Suprapubic skin (tissue), 3 donors: ENCODE measurements around the gene VPS41.

Experiments
- CTCF ChIP-seq, 2 donors: fragments of 200-600 bp in 1 of 2; fragments of 450-650 bp in 1 of 2; sonication (generic) in 1 of 2; IDR thresholded peaks; one replicate each; pipeline ENCODE4 v1.5.1; 2016 to 2019; ENCODE audit warnings: antibody characterized with exemption in 2 of 2, mild to moderate bottlenecking in 1 of 2, moderate library complexity in 1 of 2
- POLR2A ChIP-seq, 2 donors: fragments of 450-650 bp; IDR thresholded peaks; one replicate each; pipeline ENCODE4 v1.6.1; 2017; ENCODE audit warnings: antibody characterized with exemption in 2 of 2, mild to moderate bottlenecking in 2 of 2, moderate library complexity in 2 of 2

DNA sequence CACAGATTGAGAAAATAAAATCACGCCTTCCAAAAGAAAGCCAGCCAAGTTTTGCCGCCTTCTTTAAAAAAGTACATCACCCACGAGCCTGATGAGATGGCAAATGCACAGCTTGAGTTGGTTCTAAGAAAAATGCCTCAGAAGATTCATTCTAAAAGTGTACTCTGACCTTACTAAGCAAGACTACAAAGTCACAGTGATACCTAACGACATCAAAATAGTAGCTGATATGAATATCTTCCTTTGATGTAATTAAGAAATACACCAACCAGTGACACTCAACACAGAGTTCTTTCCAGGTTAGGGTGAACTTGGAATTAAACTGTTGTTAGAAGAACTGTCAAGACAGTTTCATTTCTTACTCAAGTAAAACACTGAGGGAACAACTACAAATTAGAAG is 199.9 kb downstream of the VPS41 start:
- TF ChIP-seq POLR2A (IDR thresholded peaks at IDR 0.05) (no peak), CTCF (IDR thresholded peaks at IDR 0.05) (no peak)
